Endothelial cell of umbilical vein (primary cell): ENCODE results near the gene FBH1. TPM values are rescaled to one million over a fixed set of nuclear protein-coding genes. Genes with fewer than 3 reads are reported as not detected.

Source experiments
- BruUV-seq: library from RNA; stranded (reverse); fragments of 400-500 nt; replicated peaks from 2 replicates; lab custom pipeline; 2021; lab: Mats Ljungman, UMichigan
- CTCF ChIA-PET: fragments of 300-600, 350-600 bp; sonication (Branson Sonifier 250); formaldehyde crosslinking; loops from one replicate; lab custom pipeline; 2021; ENCODE audit warnings: antibody characterized with exemption, inconsistent platforms; lab: Charles Lee
- POLR2A ChIA-PET: fragments of 300-600, 350-600 bp; sonication (Branson Sonifier 250); formaldehyde crosslinking; loops from one replicate; lab custom pipeline; 2021; ENCODE audit warnings: antibody characterized with exemption, inconsistent platforms; lab: Charles Lee
- DNase-seq: peaks from one replicate; pipeline ENCODE4 v3.0.0-alpha.2; 2011; ENCODE audit warnings: low read depth, low spot score
- FAIRE-seq: peaks from 2 replicates; lab custom pipeline; 2011; peaks lifted over from hg19 to GRCh38; lab: Jason Lieb, UNC
- H2AFZ ChIP-seq: 2 replicates; pipeline ENCODE4 v1.6.0; 2012; ENCODE audit warnings: low read depth, low read length, control low read depth, inconsistent platforms
- H3K27ac ChIP-seq: 2 replicates; pipeline ENCODE4 v1.5.1; 2011; ENCODE audit warnings: low read depth, mild to moderate bottlenecking, control low read depth, low read length, moderate library complexity; ENCODE audit not compliant: insufficient read depth
- H3K27me3 ChIP-seq, 2 experiments: 2 replicates each; pipeline versions ENCODE4 v1.6.0 to v1.6.1; 2011; ENCODE audit warnings: low read length in 2 of 2, mixed read lengths in 1 of 2; ENCODE audit not compliant: control insufficient read depth in 2 of 2, insufficient read depth in 2 of 2
- H3K36me3 ChIP-seq, 2 experiments: 2 replicates in 1 of 2; 3 replicates in 1 of 2; pipeline ENCODE4 v1.5.1; 2011; ENCODE audit warnings: low read length in 2 of 2, mild to moderate bottlenecking in 1 of 2, moderate library complexity in 1 of 2; ENCODE audit not compliant: control insufficient read depth in 2 of 2, insufficient read depth in 2 of 2; ENCODE audit errors: extremely low read depth in 1 of 2
- H3K4me1 ChIP-seq: 3 replicates; pipeline ENCODE4 v1.5.1; 2011; ENCODE audit warnings: mild to moderate bottlenecking, low read length; ENCODE audit not compliant: control insufficient read depth, insufficient read depth; ENCODE audit errors: extremely low read depth
- H3K4me2 ChIP-seq: 2 replicates; pipeline ENCODE4 v1.6.1; 2011; ENCODE audit warnings: low read length, control low read depth, mixed read lengths; ENCODE audit not compliant: insufficient read depth
- H3K4me3 ChIP-seq, 3 experiments: fragments of 200-600 bp in 1 of 3; sonication (generic), shearing (Covaris generic) in 1 of 3; replicated peaks in 1 of 3; 2 replicates each; pipeline ENCODE4 v1.5.1; 2011 to 2016; ENCODE audit warnings: control low read depth in 3 of 3, low read length in 3 of 3, mild to moderate bottlenecking in 2 of 3, inconsistent platforms in 1 of 3, low read depth in 1 of 3, moderate library complexity in 1 of 3; ENCODE audit not compliant: insufficient read depth in 1 of 3
- H3K79me2 ChIP-seq: 2 replicates; pipeline ENCODE4 v1.6.0; 2012; ENCODE audit warnings: low read length, inconsistent platforms; ENCODE audit not compliant: control insufficient read depth, insufficient read depth
- H3K9ac ChIP-seq: replicated peaks from 2 replicates; pipeline ENCODE3; 2011; ENCODE audit warnings: low read length, control low read depth; ENCODE audit not compliant: insufficient read depth; ENCODE audit errors: extremely low read depth
- H3K9me1 ChIP-seq: replicated peaks from 3 replicates; pipeline ENCODE4 v1.6.0; 2011; ENCODE audit warnings: mild to moderate bottlenecking, low read length; ENCODE audit not compliant: control insufficient read depth, insufficient read depth; ENCODE audit errors: extremely low read depth
- H3K9me3 ChIP-seq: replicated peaks from 2 replicates; pipeline ENCODE4 v1.5.1; 2012; ENCODE audit warnings: low read length, inconsistent platforms; ENCODE audit not compliant: control insufficient read depth, insufficient read depth
- H4K20me1 ChIP-seq: replicated peaks from 2 replicates; pipeline ENCODE3; 2011; ENCODE audit warnings: mild to moderate bottlenecking, low read length; ENCODE audit not compliant: control insufficient read depth, insufficient read depth; ENCODE audit errors: extremely low read depth
- EZH2 ChIP-seq: IDR thresholded peaks from 2 replicates; pipeline ENCODE4 v1.6.1; 2012; ENCODE audit warnings: borderline replicate concordance, low read depth, mild to moderate bottlenecking, moderate library complexity, low read length, inconsistent platforms; ENCODE audit not compliant: severe bottlenecking
- FOS ChIP-seq: IDR thresholded peaks from 2 replicates; pipeline ENCODE4 v1.6.1; 2011; ENCODE audit warnings: mild to moderate bottlenecking, low read length, moderate library complexity, borderline replicate concordance; ENCODE audit not compliant: insufficient read depth
- GATA2 ChIP-seq: IDR thresholded peaks from 2 replicates; pipeline ENCODE4 v1.7.0; 2011; ENCODE audit warnings: low read depth, mild to moderate bottlenecking, moderate library complexity, mixed read lengths, low read length; ENCODE audit not compliant: insufficient read length, insufficient read depth
- JUN ChIP-seq: IDR thresholded peaks from 2 replicates; pipeline ENCODE4 v1.6.1; 2011; ENCODE audit warnings: borderline replicate concordance, low read depth; ENCODE audit not compliant: insufficient read length, insufficient read depth
- MAX ChIP-seq: IDR thresholded peaks from 2 replicates; pipeline ENCODE4 v1.6.1; 2011; ENCODE audit not compliant: insufficient read depth, insufficient read length
- MYC ChIP-seq: IDR thresholded peaks from one replicate; pipeline ENCODE4 v1.6.1; 2011; ENCODE audit warnings: mild to moderate bottlenecking, low read depth, low read length
- POLR2A ChIP-seq: IDR thresholded peaks from 2 replicates; pipeline ENCODE4 v1.6.1; 2012; ENCODE audit warnings: low read depth, mild to moderate bottlenecking, control low read depth, low read length
- POLR2AphosphoS5 ChIP-seq: IDR thresholded peaks from 2 replicates; pipeline ENCODE4 v1.6.1; 2012; ENCODE audit warnings: low read depth, mild to moderate bottlenecking, control low read depth, low read length, moderate library complexity; ENCODE audit not compliant: insufficient read depth
- dilution Hi-C: fragments of 300-500 bp; cut with MboI; formaldehyde crosslinking; loops from one replicate; pipeline ENCODE4 v1.15.0; 2019; ENCODE audit warnings: low sequenced_read_pairs; ENCODE audit not compliant: extremely low pct_ligation_motif_present
- intact Hi-C: fragments of 100-400 bp; cut with micrococcal nuclease; formaldehyde crosslinking; loops from one replicate; pipeline ENCODE4 v1.10.0; 2022
- polyA plus RNA-seq, 4 experiments: library from polyadenylated mRNA; depleted of rRNA in 3 of 4; stranded (reverse) in 3 of 4; unstranded in 1 of 4; fragments of >200 nt; gene quantifications; 2 replicates each; pipeline versions ENCODE4 v1.2.1 to v1.2.3, GENCODE V29; 2011 to 2012; ENCODE audit warnings: missing spikeins in 1 of 4
- total RNA-seq: library from RNA; stranded (reverse); gene quantifications from 2 replicates; pipeline ENCODE4 v1.2.3, GENCODE V29; 2021
- TF ChIP-seq, protein P1 (sequence below), 2 donors: IDR thresholded peaks; 1 replicate in 1 of 2; 2 replicates in 1 of 2; pipeline ENCODE4 v1.5.1; 2011; ENCODE audit warnings: low read length in 2 of 2, mild to moderate bottlenecking in 2 of 2, moderate library complexity in 2 of 2, control low read depth in 1 of 2, inconsistent platforms in 1 of 2, low read depth in 1 of 2; ENCODE audit not compliant: insufficient read depth in 1 of 2; ENCODE audit errors: extremely low read depth in 1 of 2

FBH1 gene
- total and polyA plus RNA-seq, 2 donors (not counting 3 experiments of a cell fraction or from before 2014, with no cell fraction given), result 71.4 to 97.0 TPM

- POLR2A ChIA-PET, result interaction anchor here (1.0 kb wide), 1 partner anchor 231 kb away, joined by 3 read pairs; the partner anchor contains the start of gene PFKFB3
- CTCF ChIA-PET, result interaction anchor here (0.8 to 2.4 kb wide), 10 partner anchors 11 to 435 kb away, joined by 3 to 11 read pairs (median 5); partner anchors contain the start of gene RBM17
Measured at GRCh38 chr10:5971315-5971832, 81.3 kb downstream of the FBH1 start.

More at GRCh38 chr10:5971315-5971832, 81.3 kb downstream of the FBH1 start:
- Histone ChIP-seq H3K27me3 (no peaks in the 10 kb centered on the region), H3K36me3 (peaks cover 0 to 2% of the 10 kb centered on the region in 2 experiments), H3K9ac (peak overlapping the region; percentile 45), H3K4me3 (peak overlapping the region in 1 of 3 experiments; percentile 28), H3K79me2 (peaks cover 46% of the 10 kb centered on the region), H4K20me1 (no peaks in the 10 kb centered on the region), H3K27ac (peak overlapping the region; percentile 88), H3K4me1 (peaks cover 40% of the 10 kb centered on the region), H3K4me2 (peak overlapping the region; percentile 78), H2AFZ (peak overlapping the region; percentile 59), H3K9me1 (no peaks in the 10 kb centered on the region), H3K9me3 (no peaks in the 10 kb centered on the region)
- TF ChIP-seq, protein P1, sequence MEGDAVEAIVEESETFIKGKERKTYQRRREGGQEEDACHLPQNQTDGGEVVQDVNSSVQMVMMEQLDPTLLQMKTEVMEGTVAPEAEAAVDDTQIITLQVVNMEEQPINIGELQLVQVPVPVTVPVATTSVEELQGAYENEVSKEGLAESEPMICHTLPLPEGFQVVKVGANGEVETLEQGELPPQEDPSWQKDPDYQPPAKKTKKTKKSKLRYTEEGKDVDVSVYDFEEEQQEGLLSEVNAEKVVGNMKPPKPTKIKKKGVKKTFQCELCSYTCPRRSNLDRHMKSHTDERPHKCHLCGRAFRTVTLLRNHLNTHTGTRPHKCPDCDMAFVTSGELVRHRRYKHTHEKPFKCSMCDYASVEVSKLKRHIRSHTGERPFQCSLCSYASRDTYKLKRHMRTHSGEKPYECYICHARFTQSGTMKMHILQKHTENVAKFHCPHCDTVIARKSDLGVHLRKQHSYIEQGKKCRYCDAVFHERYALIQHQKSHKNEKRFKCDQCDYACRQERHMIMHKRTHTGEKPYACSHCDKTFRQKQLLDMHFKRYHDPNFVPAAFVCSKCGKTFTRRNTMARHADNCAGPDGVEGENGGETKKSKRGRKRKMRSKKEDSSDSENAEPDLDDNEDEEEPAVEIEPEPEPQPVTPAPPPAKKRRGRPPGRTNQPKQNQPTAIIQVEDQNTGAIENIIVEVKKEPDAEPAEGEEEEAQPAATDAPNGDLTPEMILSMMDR (IDR thresholded peaks at IDR 0.05; ENCODE audit: extremely low read depth in 1 of 2, insufficient read depth in 1 of 2, low read depth in 1 of 2, low read length in 2 of 2), result no peak
- TF ChIP-seq MAX (no peak), POLR2AphosphoS5 (peak; percentile 53), MYC (no peak), JUN (peak; percentile 27), FOS (peak; percentile 37), POLR2A (no peak), EZH2 (no peak), GATA2 (peak; percentile 87)
- DNase-seq (peak; percentile 88), FAIRE-seq (peak; percentile 83)
- TSS peak; percentile 62 for BruUV-seq
- intact Hi-C loops (loop anchor here (1.0 to 10.0 kb wide), 5 partner anchors 27 to 753 kb away; partner anchors contain the start of genes GDI2 and RBM17), dilution Hi-C loops (loop anchor here (25.0 kb wide), 1 partner anchor 116 kb away; the partner anchor contains the start of gene RBM17)
